Endodermal cell (in vitro differentiated cells): Measurements from ENCODE around the gene ITGA2. TPM values are rescaled to one million over a fixed set of nuclear protein-coding genes. Genes with fewer than 3 reads are reported as not detected.

Experiments
- DNase-seq: peaks from one replicate; pipeline ENCODE4 v3.0.0-alpha.2; 2017
- H3K27ac ChIP-seq: 2 replicates; pipeline ENCODE4 v1.5.1; 2013; ENCODE audit warnings: mild to moderate bottlenecking, low read depth, low read length, moderate library complexity
- H3K27me3 ChIP-seq: 2 replicates; pipeline ENCODE4 v1.6.1; 2013; ENCODE audit warnings: mild to moderate bottlenecking, low read length, moderate library complexity; ENCODE audit not compliant: insufficient read depth, control insufficient read depth, poor library complexity, severe bottlenecking
- H3K36me3 ChIP-seq: 2 replicates; pipeline ENCODE4 v1.7.0; 2013; ENCODE audit warnings: mild to moderate bottlenecking, low read length, moderate library complexity; ENCODE audit not compliant: control insufficient read depth, insufficient read depth
- H3K4me1 ChIP-seq: one replicate; pipeline ENCODE4 v1.7.0; 2013; ENCODE audit warnings: low read length; ENCODE audit not compliant: control insufficient read depth, insufficient read depth
- H3K4me3 ChIP-seq: 2 replicates; pipeline ENCODE4 v1.5.1; 2013; ENCODE audit warnings: mild to moderate bottlenecking, low read length, moderate library complexity
- H3K9ac ChIP-seq: 2 replicates; pipeline ENCODE4 v1.6.1; 2013; ENCODE audit warnings: mild to moderate bottlenecking, low read length, moderate library complexity; ENCODE audit not compliant: poor library complexity, severe bottlenecking; ENCODE audit errors: extremely low read depth
- H3K9me3 ChIP-seq: 2 replicates; pipeline ENCODE4 v1.6.1; 2013; ENCODE audit warnings: mild to moderate bottlenecking, low read length, moderate library complexity; ENCODE audit not compliant: control insufficient read depth
- H3K27ac Mint-ChIP-seq: 2 replicates; pipeline ENCODE4 v1.8.0; 2020; ENCODE audit warnings: mixed read lengths
- H3K27me3 Mint-ChIP-seq: 2 replicates; pipeline ENCODE4 v1.8.0; 2021; ENCODE audit warnings: mild to moderate bottlenecking, mixed read lengths; ENCODE audit not compliant: insufficient read depth
- H3K36me3 Mint-ChIP-seq: 2 replicates; pipeline ENCODE4 v1.8.0; 2020; ENCODE audit warnings: low read depth, mixed read lengths
- H3K4me1 Mint-ChIP-seq: 2 replicates; pipeline ENCODE4 v1.8.0; 2020; ENCODE audit warnings: mixed read lengths
- H3K4me3 Mint-ChIP-seq: 2 replicates; pipeline ENCODE4 v1.8.0; 2020; ENCODE audit warnings: mild to moderate bottlenecking, moderate library complexity, mixed read lengths
- H3K9me3 Mint-ChIP-seq: 2 replicates; pipeline ENCODE4 v1.8.0; 2020; ENCODE audit warnings: mild to moderate bottlenecking, mixed read lengths
- CTCF ChIP-seq: fragments of 200-600 bp; sonication (generic); conservative IDR thresholded peaks from 2 replicates; pipeline ENCODE4 v1.5.0; 2021; ENCODE audit warnings: antibody characterized with exemption, mild to moderate bottlenecking
- WGBS, 2 experiments: methylation state at CpG; one replicate each; pipeline versions ENCODE4 v1.1.5 to v1.1.7; 2013; ENCODE audit warnings: missing lambda C conversion rate in 2 of 2, mixed read lengths in 1 of 2; ENCODE audit not compliant: insufficient coverage in 1 of 2, insufficient read length in 1 of 2; 5-methylcytosine and 5-hydroxymethylcytosine counted together
- total RNA-seq, 2 donors: library from RNA; stranded (reverse); fragmentation: NEBNext Ultra II Directional in 1 of 2; extraction: Animal tissue kit (Norgen Biotek cat#: 25700) in 1 of 2; gene quantifications; 2 replicates in 1 of 2; 3 replicates in 1 of 2; pipeline ENCODE4 v1.2.1, GENCODE V29; 2021

Gene ITGA2
- total RNA-seq, 2 donors from 2014 or later, result 1.3 to 4.0 TPM

- DNase-seq, result no peak
- H3K27ac Mint-ChIP-seq, result no peak overlapping the region
- H3K27ac ChIP-seq, result no peak overlapping the region
- H3K27me3 ChIP-seq, result no peaks in the 10 kb centered on the region
- H3K4me3 Mint-ChIP-seq, result no peak overlapping the region
- no peak overlapping the region for H3K9ac ChIP-seq
- H3K27me3 Mint-ChIP-seq, result no peaks in the 10 kb centered on the region
- H3K4me1 Mint-ChIP-seq, result no peaks in the 10 kb centered on the region
- no peak overlapping the region for H3K4me3 ChIP-seq
- no peaks in the 10 kb centered on the region for H3K4me1 ChIP-seq
- H3K36me3 Mint-ChIP-seq, result no peaks in the 10 kb centered on the region
- H3K9me3 Mint-ChIP-seq, result no peaks in the 10 kb centered on the region
- H3K9me3 ChIP-seq, result no peaks in the 10 kb centered on the region
- no peaks in the 10 kb centered on the region for H3K36me3 ChIP-seq
- no peak for TF ChIP-seq CTCF
These were observed 94.8 kb downstream of the ITGA2 start for GRCh38 chr5:53083927-53084326.

- no peak for DNase-seq
These were observed 95.5 kb downstream of the ITGA2 start for GRCh38 chr5:53084546-53085255.

GRCh38 chr5:53087171-53087570, 98.0 kb downstream of the ITGA2 start:
- no peak overlapping the region for H3K4me3 Mint-ChIP-seq

More at GRCh38 chr5:53084546-53085255, 95.5 kb downstream of the ITGA2 start:
- Histone ChIP-seq H3K9ac (no peak overlapping the region), H3K27me3 (no peaks in the 10 kb centered on the region), H3K36me3 (no peaks in the 10 kb centered on the region), H3K4me3 (no peak overlapping the region), H3K9me3 (no peaks in the 10 kb centered on the region), H3K4me1 (no peaks in the 10 kb centered on the region), H3K27ac (no peak overlapping the region)
- H3K4me1 Mint-ChIP-seq, result no peaks in the 10 kb centered on the region
- no peaks in the 10 kb centered on the region for H3K27me3 Mint-ChIP-seq
- H3K36me3 Mint-ChIP-seq, result no peaks in the 10 kb centered on the region
- no peak for TF ChIP-seq CTCF
- no peaks in the 10 kb centered on the region for H3K9me3 Mint-ChIP-seq
- H3K27ac Mint-ChIP-seq, result no peak overlapping the region
- H3K4me3 Mint-ChIP-seq, result no peak overlapping the region
- WGBS, 2 experiments, result 95 to 100% methylated on average over 3 to 4 of the region's 4 CpGs

More at GRCh38 chr5:53087171-53087570, 98.0 kb downstream of the ITGA2 start:
- H3K36me3 Mint-ChIP-seq, result no peaks in the 10 kb centered on the region
- Histone ChIP-seq H3K4me1 (no peaks in the 10 kb centered on the region), H3K4me3 (no peak overlapping the region), H3K9ac (no peak overlapping the region), H3K36me3 (no peaks in the 10 kb centered on the region), H3K27ac (no peak overlapping the region), H3K9me3 (no peaks in the 10 kb centered on the region), H3K27me3 (no peaks in the 10 kb centered on the region)
- no peak for DNase-seq
- 89% methylated on average over 1 of the region's 1 CpG; no CpG with 5 or more reads in 1 of the 2 experiments for WGBS, 2 experiments
- H3K27me3 Mint-ChIP-seq, result no peaks in the 10 kb centered on the region
- H3K27ac Mint-ChIP-seq, result no peak overlapping the region
- no peak for TF ChIP-seq CTCF
- H3K9me3 Mint-ChIP-seq, result no peaks in the 10 kb centered on the region
- H3K4me1 Mint-ChIP-seq, result no peaks in the 10 kb centered on the region
